ENCODE data around the gene EPN2. TPM values are rescaled to one million over a fixed set of nuclear protein-coding genes. Genes with fewer than 3 reads are reported as not detected.

EPN2 gene
- total RNA-seq, 1 experiment from 2014 or later: 73.1 TPM

DNA sequence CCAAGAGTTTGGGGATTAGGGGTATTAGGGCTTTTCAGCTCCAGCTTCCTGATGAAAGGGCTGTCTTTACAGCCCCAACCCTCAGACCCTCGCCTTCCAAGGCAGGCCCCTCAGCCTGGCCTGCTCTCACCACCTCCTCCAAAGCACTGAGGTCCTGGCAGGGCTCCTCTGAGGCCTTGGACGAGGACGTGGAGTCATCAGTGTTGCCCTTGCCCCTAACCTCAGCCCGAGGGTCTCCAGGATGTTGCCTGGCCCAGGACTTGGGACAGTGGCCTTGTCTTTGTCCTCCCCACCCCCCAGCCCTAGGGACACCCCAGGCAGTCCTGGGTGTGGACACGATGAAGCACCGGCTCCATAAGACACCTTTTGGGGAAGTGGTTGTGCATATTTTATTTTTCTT, 97.2 kb downstream of the EPN2 start:
- Histone ChIP-seq H4K20me1 (ENCODE audit: insufficient read depth) (no peaks in the 10 kb centered on the region), H2AFZ (ENCODE audit: low read depth, low read length, poor library complexity, severe bottlenecking) (no peak overlapping the region), H3K36me3 (ENCODE audit: control insufficient read depth in 1 of 2, insufficient read depth in 2 of 2, low read length in 2 of 2) (peaks cover 4 to 22% of the 10 kb centered on the region in 2 experiments; a peak in 2 of 4 replicates), H3K4me1 (ENCODE audit: control insufficient read depth in 1 of 2, insufficient read depth in 2 of 2, low read length in 2 of 2) (peaks cover 7 to 14% of the 10 kb centered on the region in 2 experiments; a peak in 3 of 4 replicates), H3K9me2 (ENCODE audit: insufficient read depth) (no peaks in the 10 kb centered on the region), H3K9me3 (ENCODE audit: control insufficient read depth in 1 of 2, insufficient read depth in 1 of 2, low read depth in 1 of 2, low read length in 2 of 2) (no peaks in the 10 kb centered on the region), H3K4me3 (replicated peaks in 1 of 2; ENCODE audit: low read depth in 1 of 2, low read length in 2 of 2) (no peak overlapping the region), H3K79me2 (ENCODE audit: insufficient read depth, low read length) (no peaks in the 10 kb centered on the region), H3K4me2 (ENCODE audit: low read length) (no peak overlapping the region), H3K27ac (ENCODE audit: low read depth, low read length) (no peak overlapping the region), H3K27me3 (ENCODE audit: insufficient read depth, low read length) (no peaks in the 10 kb centered on the region), H3K9ac (ENCODE audit: low read length) (no peak overlapping the region)
- ChIA-PET CTCF (no interaction called here), RAD21 (ENCODE audit: low non-redundant PET in 1 of 2, low total read pairs in 2 of 2, uncharacterized antibody in 2 of 2, unreplicated experiment in 2 of 2) (no interaction called here), POLR2A (no interaction called here)
- no peak for ATAC-seq
- intact Hi-C loops (cut with micrococcal nuclease): no loop called here
- DNase-seq (ENCODE audit: low read depth, low spot score): no peak
- TF ChIP-seq, protein P1, sequence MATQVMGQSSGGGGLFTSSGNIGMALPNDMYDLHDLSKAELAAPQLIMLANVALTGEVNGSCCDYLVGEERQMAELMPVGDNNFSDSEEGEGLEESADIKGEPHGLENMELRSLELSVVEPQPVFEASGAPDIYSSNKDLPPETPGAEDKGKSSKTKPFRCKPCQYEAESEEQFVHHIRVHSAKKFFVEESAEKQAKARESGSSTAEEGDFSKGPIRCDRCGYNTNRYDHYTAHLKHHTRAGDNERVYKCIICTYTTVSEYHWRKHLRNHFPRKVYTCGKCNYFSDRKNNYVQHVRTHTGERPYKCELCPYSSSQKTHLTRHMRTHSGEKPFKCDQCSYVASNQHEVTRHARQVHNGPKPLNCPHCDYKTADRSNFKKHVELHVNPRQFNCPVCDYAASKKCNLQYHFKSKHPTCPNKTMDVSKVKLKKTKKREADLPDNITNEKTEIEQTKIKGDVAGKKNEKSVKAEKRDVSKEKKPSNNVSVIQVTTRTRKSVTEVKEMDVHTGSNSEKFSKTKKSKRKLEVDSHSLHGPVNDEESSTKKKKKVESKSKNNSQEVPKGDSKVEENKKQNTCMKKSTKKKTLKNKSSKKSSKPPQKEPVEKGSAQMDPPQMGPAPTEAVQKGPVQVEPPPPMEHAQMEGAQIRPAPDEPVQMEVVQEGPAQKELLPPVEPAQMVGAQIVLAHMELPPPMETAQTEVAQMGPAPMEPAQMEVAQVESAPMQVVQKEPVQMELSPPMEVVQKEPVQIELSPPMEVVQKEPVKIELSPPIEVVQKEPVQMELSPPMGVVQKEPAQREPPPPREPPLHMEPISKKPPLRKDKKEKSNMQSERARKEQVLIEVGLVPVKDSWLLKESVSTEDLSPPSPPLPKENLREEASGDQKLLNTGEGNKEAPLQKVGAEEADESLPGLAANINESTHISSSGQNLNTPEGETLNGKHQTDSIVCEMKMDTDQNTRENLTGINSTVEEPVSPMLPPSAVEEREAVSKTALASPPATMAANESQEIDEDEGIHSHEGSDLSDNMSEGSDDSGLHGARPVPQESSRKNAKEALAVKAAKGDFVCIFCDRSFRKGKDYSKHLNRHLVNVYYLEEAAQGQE (IDR thresholded peaks at IDR 0.05; ENCODE audit: low read depth): no peak
- TF ChIP-seq JUND (IDR thresholded peaks at IDR 0.05): no peak
- no peak for TF ChIP-seq EZH2 (IDR thresholded peaks at IDR 0.05)
- no peak for TF ChIP-seq ZFX (IDR thresholded peaks at IDR 0.05)
- TF ChIP-seq POLR2A (IDR thresholded peaks at IDR 0.05; ENCODE audit: borderline replicate concordance, extremely low read depth, insufficient read depth, insufficient read length): no peak
- TF ChIP-seq, protein P2, sequence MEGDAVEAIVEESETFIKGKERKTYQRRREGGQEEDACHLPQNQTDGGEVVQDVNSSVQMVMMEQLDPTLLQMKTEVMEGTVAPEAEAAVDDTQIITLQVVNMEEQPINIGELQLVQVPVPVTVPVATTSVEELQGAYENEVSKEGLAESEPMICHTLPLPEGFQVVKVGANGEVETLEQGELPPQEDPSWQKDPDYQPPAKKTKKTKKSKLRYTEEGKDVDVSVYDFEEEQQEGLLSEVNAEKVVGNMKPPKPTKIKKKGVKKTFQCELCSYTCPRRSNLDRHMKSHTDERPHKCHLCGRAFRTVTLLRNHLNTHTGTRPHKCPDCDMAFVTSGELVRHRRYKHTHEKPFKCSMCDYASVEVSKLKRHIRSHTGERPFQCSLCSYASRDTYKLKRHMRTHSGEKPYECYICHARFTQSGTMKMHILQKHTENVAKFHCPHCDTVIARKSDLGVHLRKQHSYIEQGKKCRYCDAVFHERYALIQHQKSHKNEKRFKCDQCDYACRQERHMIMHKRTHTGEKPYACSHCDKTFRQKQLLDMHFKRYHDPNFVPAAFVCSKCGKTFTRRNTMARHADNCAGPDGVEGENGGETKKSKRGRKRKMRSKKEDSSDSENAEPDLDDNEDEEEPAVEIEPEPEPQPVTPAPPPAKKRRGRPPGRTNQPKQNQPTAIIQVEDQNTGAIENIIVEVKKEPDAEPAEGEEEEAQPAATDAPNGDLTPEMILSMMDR (IDR thresholded peaks at IDR 0.05 in 2 of 3, conservative IDR thresholded peaks at IDR 0.05 in 1 of 3; ENCODE audit: borderline replicate concordance in 1 of 3, insufficient read depth in 1 of 3, low read depth in 2 of 3, low read length in 2 of 3): no peak
- no peak for TF ChIP-seq SP1 (IDR thresholded peaks at IDR 0.05; ENCODE audit: low read depth)
- TF ChIP-seq, protein P3, sequence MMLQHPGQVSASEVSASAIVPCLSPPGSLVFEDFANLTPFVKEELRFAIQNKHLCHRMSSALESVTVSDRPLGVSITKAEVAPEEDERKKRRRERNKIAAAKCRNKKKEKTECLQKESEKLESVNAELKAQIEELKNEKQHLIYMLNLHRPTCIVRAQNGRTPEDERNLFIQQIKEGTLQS (IDR thresholded peaks at IDR 0.05): no peak
- no TSS peak for BruUV-seq (replicated peaks)
